Kasumi-1 (cell line): ENCODE results near the gene RPRM.
"Not testable (repeated sequence)": the region's sequence is repeated elsewhere in the genome, so short reads cannot be mapped to it uniquely, and the experiment has no call there.

Experiments used
- DNase-seq, 2 experiments: peaks; one replicate each; lab custom pipeline; 2025; lab: John Stamatoyannopoulos, UW

Gene RPRM

GRCh38 chr2:153478289-153479261, at the start of gene RPRM:
Gene RPRM, minus strand, starts transcription at chr2:153478762. Its CDS starts 197 bp downstream, at chr2:153478565.
- peak; percentile 45 to 66 for DNase-seq

GRCh38 chr2:153519257-153519875, 40.8 kb upstream of the RPRM start:
- peak; percentile 77 to 90 for DNase-seq

- no peak for DNase-seq
Observed at GRCh38 chr2:153512331-153512730, 33.8 kb upstream of the RPRM start.

GRCh38 chr2:153510996-153511395, 32.4 kb upstream of the RPRM start:
- DNase-seq: no peak

- no peak for DNase-seq
Observed at GRCh38 chr2:153509133-153509532, 30.6 kb upstream of the RPRM start.

GRCh38 chr2:153506499-153506898, 27.9 kb upstream of the RPRM start:
- DNase-seq: not testable (repeated sequence)

- no peak for DNase-seq
Observed at GRCh38 chr2:153499439-153499838, 20.9 kb upstream of the RPRM start.

GRCh38 chr2:153497938-153498629, 19.5 kb upstream of the RPRM start:
- DNase-seq: no peak

GRCh38 chr2:153495725-153496124, 17.2 kb upstream of the RPRM start:
- DNase-seq: no peak

GRCh38 chr2:153488072-153488471, 9.5 kb upstream of the RPRM start:
- DNase-seq: no peak

- no peak for DNase-seq
Observed at GRCh38 chr2:153487448-153487847, 8.9 kb upstream of the RPRM start.

- no peak for DNase-seq
Observed at GRCh38 chr2:153479573-153479972, 1.0 kb upstream of the RPRM start.

- no peak for DNase-seq
Observed at GRCh38 chr2:153477636-153478288, 800 bp downstream of the RPRM start.

GRCh38 chr2:153476816-153477635, 1.5 kb downstream of the RPRM start:
- DNase-seq: no peak

GRCh38 chr2:153476491-153476815, 2.1 kb downstream of the RPRM start:
- peak in 1 of 2 experiments; percentile 5 for DNase-seq

- peak in 1 of 2 experiments; percentile 7 for DNase-seq
Observed at GRCh38 chr2:153474876-153475435, 3.6 kb downstream of the RPRM start.

- DNase-seq: no peak
Observed at GRCh38 chr2:153474407-153474806, 4.2 kb downstream of the RPRM start.

GRCh38 chr2:153470867-153471266, 7.7 kb downstream of the RPRM start:
- DNase-seq: no peak

- no peak for DNase-seq
Observed at GRCh38 chr2:153464395-153464794, 14.2 kb downstream of the RPRM start.

GRCh38 chr2:153462338-153462859, 16.2 kb downstream of the RPRM start:
- no peak for DNase-seq

GRCh38 chr2:153461453-153461852, 17.1 kb downstream of the RPRM start:
- DNase-seq: no peak
